HEK293 (cell line): ENCODE results near the gene KRTAP21-3.

ENCODE experiments used
- CTCF ChIA-PET: fragments of 350-600 bp; formaldehyde crosslinking; extraction: SDS; loops from one replicate; lab custom pipeline; 2021; ENCODE audit warnings: antibody characterized with exemption; lab: Yijun Ruan, JAX
- POLR2A ChIA-PET: fragments of 300-600 bp; formaldehyde crosslinking; extraction: SDS; loops from one replicate; lab custom pipeline; 2020; ENCODE audit warnings: antibody characterized with exemption, inconsistent platforms; lab: Yijun Ruan, JAX
- H3K27ac ChIP-seq: fragments of 200-500 bp; sonication (Bioruptor generic); 2 replicates; pipeline ENCODE4 v1.5.1; 2014; ENCODE audit warnings: low read depth, low read length, control low read depth, inconsistent platforms; ENCODE audit errors: extremely low read depth
- H3K36me3 ChIP-seq, 2 experiments: fragments of 200-500 bp in 1 of 2; sonication (Bioruptor generic) in 1 of 2; 1 replicate in 1 of 2; 2 replicates in 1 of 2; pipeline ENCODE4 v1.5.1; 2014 to 2017; ENCODE audit warnings: inconsistent platforms in 2 of 2, low read length in 2 of 2; ENCODE audit not compliant: control insufficient read depth in 2 of 2, insufficient read depth in 1 of 2
- H3K4me1 ChIP-seq: fragments of 200-500 bp; sonication (Bioruptor generic); 2 replicates; pipeline ENCODE4 v1.5.1; 2014; ENCODE audit warnings: mild to moderate bottlenecking, low read length, inconsistent platforms; ENCODE audit not compliant: control insufficient read depth, insufficient read depth
- H3K4me3 ChIP-seq: 2 replicates; pipeline ENCODE4 v1.5.1; 2011; ENCODE audit warnings: low read depth, mild to moderate bottlenecking, control low read depth, low read length, moderate library complexity
- H3K9me3 ChIP-seq: fragments of 200-500 bp; sonication (Bioruptor generic); 2 replicates; pipeline ENCODE4 v1.5.1; 2014; ENCODE audit warnings: low read depth, low read length, inconsistent platforms; ENCODE audit not compliant: control insufficient read depth, insufficient read depth
- EGR2 ChIP-seq: fragments of 450-650 bp; formaldehyde crosslinking; IDR thresholded peaks from 2 replicates; pipeline ENCODE4 v1.5.1; 2016; ENCODE audit warnings: low read depth, missing biosample characterization, missing genetic modification characterization
- OSR2 ChIP-seq: fragments of 450-650 bp; formaldehyde crosslinking; IDR thresholded peaks from 2 replicates; pipeline ENCODE4 v1.5.1; 2016; ENCODE audit warnings: missing biosample characterization, missing genetic modification characterization
- PATZ1 ChIP-seq: fragments of 450-650 bp; formaldehyde crosslinking; IDR thresholded peaks from 2 replicates; pipeline ENCODE4 v1.5.1; 2016; ENCODE audit warnings: missing biosample characterization, missing genetic modification characterization
- PRDM4 ChIP-seq: fragments of 450-650 bp; formaldehyde crosslinking; IDR thresholded peaks from 2 replicates; pipeline ENCODE4 v1.5.1; 2017; ENCODE audit warnings: missing biosample characterization, missing genetic modification characterization
- SP3 ChIP-seq: fragments of 450-650 bp; formaldehyde crosslinking; IDR thresholded peaks from 2 replicates; pipeline ENCODE4 v1.5.1; 2016; ENCODE audit warnings: missing biosample characterization, missing genetic modification characterization
- ZNF223 ChIP-seq: fragments of 450-650 bp; formaldehyde crosslinking; IDR thresholded peaks from 2 replicates; pipeline ENCODE4 v1.5.1; 2016; ENCODE audit warnings: missing biosample characterization, missing genetic modification characterization
- ZNF558 ChIP-seq: fragments of 450-650 bp; formaldehyde crosslinking; IDR thresholded peaks from 2 replicates; pipeline ENCODE4 v1.5.1; 2016; ENCODE audit warnings: missing biosample characterization, missing genetic modification characterization
- ZNF791 ChIP-seq: fragments of 450-650 bp; formaldehyde crosslinking; IDR thresholded peaks from 2 replicates; pipeline ENCODE4 v1.5.1; 2016; ENCODE audit warnings: missing biosample characterization, missing genetic modification characterization
- TF ChIP-seq, protein P1 (sequence below): fragments of 450-650 bp; formaldehyde crosslinking; IDR thresholded peaks from 2 replicates; pipeline ENCODE4 v1.5.1; 2016; ENCODE audit warnings: missing biosample characterization, missing genetic modification characterization, low read depth
- TF ChIP-seq, protein P2 (sequence below): fragments of 450-650 bp; formaldehyde crosslinking; IDR thresholded peaks from 2 replicates; pipeline ENCODE4 v1.5.1; 2016; ENCODE audit warnings: missing biosample characterization, missing genetic modification characterization, borderline replicate concordance
- TF ChIP-seq, protein P3 (sequence below): fragments of 450-650 bp; formaldehyde crosslinking; IDR thresholded peaks from 2 replicates; pipeline ENCODE4 v1.5.1; 2016; ENCODE audit warnings: missing biosample characterization, missing genetic modification characterization

The KRTAP21-3 gene

DNA sequence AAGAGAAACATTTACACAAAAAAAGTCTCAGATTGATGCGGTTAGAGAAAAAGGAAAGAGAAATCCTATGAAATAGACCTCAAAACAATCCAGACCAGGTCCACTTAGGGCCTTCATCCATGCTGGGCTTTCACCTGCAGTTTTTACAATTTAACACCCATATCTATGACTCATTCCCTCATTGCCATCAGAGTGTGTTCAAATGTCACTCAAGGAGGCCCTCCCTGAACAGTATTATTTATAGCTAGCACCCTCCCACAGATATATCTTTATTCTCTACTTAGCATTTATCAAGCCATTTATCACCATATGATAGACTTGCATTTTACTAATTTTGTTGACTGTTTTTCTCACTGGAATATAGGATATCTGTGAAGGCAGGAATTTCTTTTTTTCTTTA, 824 bp upstream of the KRTAP21-3 start (continued):
- TF ChIP-seq SP3 (tag by site-specific recombination) (no peak), OSR2 (tag by site-specific recombination) (no peak)
- TF ChIP-seq, all 188 proteins: peak for 0

DNA sequence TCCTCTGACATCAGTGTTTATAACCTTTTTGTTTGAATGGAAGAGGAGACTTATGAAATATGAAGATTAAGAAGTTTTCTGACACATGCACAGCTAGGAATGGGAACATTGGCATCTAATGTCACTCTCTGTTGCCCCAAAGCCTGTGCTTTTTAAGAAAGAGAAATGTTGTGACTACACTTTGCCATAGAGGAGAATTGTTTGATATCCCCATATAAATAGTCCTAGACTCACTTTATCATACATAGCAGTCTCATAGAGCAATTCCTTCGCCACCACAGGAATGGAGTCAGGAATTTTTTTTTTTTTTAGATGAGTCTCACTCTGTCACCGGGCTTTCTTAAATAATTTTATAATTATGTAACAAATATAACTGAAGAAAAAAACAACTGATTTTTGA, 1.5 kb downstream of the KRTAP21-3 start:
- no peaks in the 10 kb centered on the region for H3K9me3 ChIP-seq
- no peak overlapping the region for H3K4me3 ChIP-seq
- TF ChIP-seq ZNF558, result no peak
- TF ChIP-seq, protein P1, sequence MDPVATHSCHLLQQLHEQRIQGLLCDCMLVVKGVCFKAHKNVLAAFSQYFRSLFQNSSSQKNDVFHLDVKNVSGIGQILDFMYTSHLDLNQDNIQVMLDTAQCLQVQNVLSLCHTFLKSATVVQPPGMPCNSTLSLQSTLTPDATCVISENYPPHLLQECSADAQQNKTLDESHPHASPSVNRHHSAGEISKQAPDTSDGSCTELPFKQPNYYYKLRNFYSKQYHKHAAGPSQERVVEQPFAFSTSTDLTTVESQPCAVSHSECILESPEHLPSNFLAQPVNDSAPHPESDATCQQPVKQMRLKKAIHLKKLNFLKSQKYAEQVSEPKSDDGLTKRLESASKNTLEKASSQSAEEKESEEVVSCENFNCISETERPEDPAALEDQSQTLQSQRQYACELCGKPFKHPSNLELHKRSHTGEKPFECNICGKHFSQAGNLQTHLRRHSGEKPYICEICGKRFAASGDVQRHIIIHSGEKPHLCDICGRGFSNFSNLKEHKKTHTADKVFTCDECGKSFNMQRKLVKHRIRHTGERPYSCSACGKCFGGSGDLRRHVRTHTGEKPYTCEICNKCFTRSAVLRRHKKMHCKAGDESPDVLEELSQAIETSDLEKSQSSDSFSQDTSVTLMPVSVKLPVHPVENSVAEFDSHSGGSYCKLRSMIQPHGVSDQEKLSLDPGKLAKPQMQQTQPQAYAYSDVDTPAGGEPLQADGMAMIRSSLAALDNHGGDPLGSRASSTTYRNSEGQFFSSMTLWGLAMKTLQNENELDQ (tag by site-specific recombination), result no peak
- TF ChIP-seq PRDM4 (tag by site-specific recombination), result no peak
- TF ChIP-seq ZNF223 (tag by site-specific recombination), result no peak
- TF ChIP-seq, protein P2, sequence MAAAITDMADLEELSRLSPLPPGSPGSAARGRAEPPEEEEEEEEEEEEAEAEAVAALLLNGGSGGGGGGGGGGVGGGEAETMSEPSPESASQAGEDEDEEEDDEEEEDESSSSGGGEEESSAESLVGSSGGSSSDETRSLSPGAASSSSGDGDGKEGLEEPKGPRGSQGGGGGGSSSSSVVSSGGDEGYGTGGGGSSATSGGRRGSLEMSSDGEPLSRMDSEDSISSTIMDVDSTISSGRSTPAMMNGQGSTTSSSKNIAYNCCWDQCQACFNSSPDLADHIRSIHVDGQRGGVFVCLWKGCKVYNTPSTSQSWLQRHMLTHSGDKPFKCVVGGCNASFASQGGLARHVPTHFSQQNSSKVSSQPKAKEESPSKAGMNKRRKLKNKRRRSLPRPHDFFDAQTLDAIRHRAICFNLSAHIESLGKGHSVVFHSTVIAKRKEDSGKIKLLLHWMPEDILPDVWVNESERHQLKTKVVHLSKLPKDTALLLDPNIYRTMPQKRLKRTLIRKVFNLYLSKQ (tag by site-specific recombination), result no peak
- no peak for TF ChIP-seq EGR2
- TF ChIP-seq, protein P3, sequence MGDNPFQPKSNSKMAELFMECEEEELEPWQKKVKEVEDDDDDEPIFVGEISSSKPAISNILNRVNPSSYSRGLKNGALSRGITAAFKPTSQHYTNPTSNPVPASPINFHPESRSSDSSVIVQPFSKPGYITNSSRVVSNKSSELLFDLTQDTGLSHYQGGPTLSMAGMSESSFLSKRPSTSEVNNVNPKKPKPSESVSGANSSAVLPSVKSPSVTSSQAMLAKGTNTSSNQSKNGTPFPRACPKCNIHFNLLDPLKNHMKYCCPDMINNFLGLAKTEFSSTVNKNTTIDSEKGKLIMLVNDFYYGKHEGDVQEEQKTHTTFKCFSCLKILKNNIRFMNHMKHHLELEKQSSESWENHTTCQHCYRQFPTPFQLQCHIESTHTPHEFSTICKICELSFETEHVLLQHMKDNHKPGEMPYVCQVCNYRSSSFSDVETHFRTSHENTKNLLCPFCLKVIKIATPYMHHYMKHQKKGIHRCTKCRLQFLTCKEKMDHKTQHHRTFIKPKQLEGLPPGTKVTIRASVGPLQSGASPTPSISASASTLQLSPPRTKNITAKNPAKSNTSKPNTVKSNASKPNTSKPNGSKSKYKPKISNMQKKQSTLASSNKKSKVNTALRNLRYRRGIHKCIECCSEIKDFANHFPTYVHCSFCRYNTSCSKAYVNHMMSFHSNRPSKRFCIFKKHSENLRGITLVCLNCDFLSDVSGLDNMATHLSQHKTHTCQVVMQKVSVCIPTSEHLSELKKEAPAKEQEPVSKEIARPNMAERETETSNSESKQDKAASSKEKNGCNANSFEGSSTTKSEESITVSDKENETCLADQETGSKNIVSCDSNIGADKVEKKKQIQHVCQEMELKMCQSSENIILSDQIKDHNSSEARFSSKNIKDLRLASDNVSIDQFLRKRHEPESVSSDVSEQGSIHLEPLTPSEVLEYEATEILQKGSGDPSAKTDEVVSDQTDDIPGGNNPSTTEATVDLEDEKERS (tag by site-specific recombination), result no peak
- no peak for TF ChIP-seq PATZ1 (tag by site-specific recombination)
- POLR2A ChIA-PET, result interaction anchor here (0.6 kb wide), 1 partner anchor 29 kb away, joined by 3 read pairs; no protein-coding TSS in a partner anchor
- no peak overlapping the region for H3K27ac ChIP-seq
- H3K36me3 ChIP-seq, result no peaks in the 10 kb centered on the region
- CTCF ChIA-PET, result no interaction called here
- no peaks in the 10 kb centered on the region for H3K4me1 ChIP-seq

DNA sequence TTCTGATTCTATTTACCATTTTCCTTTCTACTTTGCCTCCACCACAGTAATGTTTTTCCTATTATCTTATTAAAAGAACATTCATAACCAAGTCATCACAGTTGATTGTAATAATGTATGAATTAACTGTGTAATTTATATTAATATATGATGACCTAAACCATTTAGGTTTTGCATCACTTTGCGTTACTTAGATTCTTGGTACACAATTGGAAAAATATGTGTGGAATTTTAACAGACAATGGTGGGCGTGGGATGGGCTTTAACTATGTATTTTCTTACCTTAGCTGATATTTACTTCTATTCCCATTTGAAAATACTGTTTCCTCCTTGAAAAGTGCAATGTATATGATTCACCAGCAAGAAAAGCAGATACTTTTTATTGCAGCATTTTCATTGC, 3.6 kb downstream of the KRTAP21-3 start:
- no peak overlapping the region for H3K27ac ChIP-seq
- POLR2A ChIA-PET, result no interaction called here
- no peaks in the 10 kb centered on the region for H3K36me3 ChIP-seq
- no peaks in the 10 kb centered on the region for H3K4me1 ChIP-seq
- H3K9me3 ChIP-seq, result no peaks in the 10 kb centered on the region
- CTCF ChIA-PET, result no interaction called here
- no peak overlapping the region for H3K4me3 ChIP-seq
- no peak for TF ChIP-seq ZNF791
